ES-I3 (cell line): ENCODE results near the gene PNMA6E.

ENCODE experiments used
- H3K36me3 ChIP-seq: 2 replicates; pipeline ENCODE4 v1.6.1; 2013; ENCODE audit warnings: mild to moderate bottlenecking, low read length, control low read depth, moderate library complexity; ENCODE audit not compliant: insufficient read depth
- H3K4me1 ChIP-seq: 2 replicates; pipeline ENCODE4 v1.6.1; 2013; ENCODE audit warnings: mild to moderate bottlenecking, control low read depth, low read length; ENCODE audit not compliant: insufficient read depth
- H3K9ac ChIP-seq: 2 replicates; pipeline ENCODE4 v1.6.1; 2013; ENCODE audit warnings: low read depth, mild to moderate bottlenecking, low read length, moderate library complexity
- H3K9me3 ChIP-seq: 2 replicates; pipeline ENCODE4 v1.6.1; 2013; ENCODE audit warnings: mild to moderate bottlenecking, low read length, moderate library complexity; ENCODE audit not compliant: control insufficient read depth, insufficient read depth

Gene PNMA6E

DNA sequence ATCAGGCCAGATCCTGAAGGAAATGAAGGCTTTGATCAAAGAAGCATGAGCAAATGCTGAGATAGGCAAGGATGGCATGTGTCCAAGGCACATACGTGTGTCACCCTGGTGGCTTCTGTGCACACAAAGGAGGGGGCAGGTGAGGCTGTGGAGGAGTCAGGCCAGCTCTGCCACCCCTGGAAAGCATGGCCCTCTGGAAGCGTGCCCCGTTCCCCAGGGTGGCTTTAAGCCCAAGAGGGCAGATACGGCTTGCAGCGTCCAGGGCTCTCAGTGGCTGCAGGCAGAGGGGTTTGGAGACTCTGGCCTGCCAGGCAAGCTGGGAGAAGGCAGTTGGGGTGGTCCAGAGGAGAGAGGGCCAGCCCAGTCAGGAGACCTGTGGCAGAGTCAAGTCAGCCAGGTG is 25.6 kb downstream of the PNMA6E start:
- Histone ChIP-seq H3K9me3 (no peaks in the 10 kb centered on the region), H3K36me3 (no peaks in the 10 kb centered on the region), H3K9ac (no peak overlapping the region), H3K4me1 (no peaks in the 10 kb centered on the region)

DNA sequence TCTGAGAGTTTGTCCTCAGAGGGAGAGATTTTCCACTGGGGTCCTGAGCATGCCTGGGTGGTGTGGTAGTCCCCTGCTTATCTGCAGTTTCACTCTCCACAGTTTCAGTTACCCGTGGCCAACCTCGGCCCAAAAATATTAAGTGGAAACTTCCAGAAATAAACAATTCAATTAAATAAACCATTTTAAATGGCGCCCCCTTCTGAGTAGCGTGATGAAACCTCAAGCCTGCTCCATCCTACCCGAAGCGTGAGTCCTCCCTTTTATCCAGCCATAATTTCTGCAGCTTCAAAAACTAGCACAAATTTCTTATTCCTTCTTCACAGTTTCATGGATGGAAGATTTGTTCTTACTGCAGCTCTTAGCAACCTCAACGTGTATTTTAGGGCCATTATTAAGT is 26.7 kb downstream of the PNMA6E start:
- H3K4me1 ChIP-seq: no peaks in the 10 kb centered on the region
- H3K9ac ChIP-seq: no peak overlapping the region
- H3K9me3 ChIP-seq: no peaks in the 10 kb centered on the region; the same call in 1 of the 2 replicates
- no peaks in the 10 kb centered on the region for H3K36me3 ChIP-seq

DNA sequence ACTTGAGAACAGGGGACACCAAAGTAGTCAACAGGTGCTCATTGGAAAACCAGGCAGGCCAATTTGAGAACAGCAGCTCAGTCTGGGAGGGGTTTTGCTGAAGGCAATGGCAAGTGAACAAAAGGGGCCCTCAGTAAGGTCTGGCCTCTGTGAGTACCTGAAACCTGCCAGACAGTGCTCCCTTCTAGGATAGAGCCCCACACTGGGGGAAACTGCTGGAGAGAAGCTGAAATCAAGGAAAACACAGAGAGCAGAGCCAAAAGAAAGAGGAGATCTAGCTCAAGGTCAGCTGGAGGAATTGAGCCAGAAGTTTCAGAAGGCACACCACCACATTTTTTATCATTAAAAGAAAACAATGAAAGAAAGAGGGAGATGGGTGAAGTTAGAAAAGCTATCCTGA is 28.2 kb downstream of the PNMA6E start:
- Histone ChIP-seq H3K9me3 (no peaks in the 10 kb centered on the region; the same call in 1 of the 2 replicates), H3K9ac (no peak overlapping the region), H3K4me1 (no peaks in the 10 kb centered on the region), H3K36me3 (no peaks in the 10 kb centered on the region)

DNA sequence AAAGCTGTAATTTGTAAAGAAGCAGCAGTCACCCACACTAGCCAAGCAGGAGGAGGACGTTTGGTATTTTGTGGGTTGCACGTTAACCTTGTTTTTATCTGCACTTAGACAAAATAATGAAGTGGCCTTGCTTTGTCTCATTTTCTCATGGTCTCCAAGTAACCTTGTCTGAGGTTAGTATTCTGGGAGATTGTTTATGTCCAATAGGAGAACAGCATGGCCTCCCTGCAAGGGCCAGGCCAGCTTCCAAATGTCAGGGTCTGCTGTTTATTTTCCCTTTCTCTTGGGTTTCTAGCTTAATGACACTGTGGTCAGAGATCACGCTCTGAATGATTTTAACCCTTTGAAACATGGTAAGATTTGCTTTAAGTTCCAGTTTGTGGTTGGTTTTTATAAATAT is 29.9 kb downstream of the PNMA6E start:
- Histone ChIP-seq H3K36me3 (no peaks in the 10 kb centered on the region), H3K9me3 (no peaks in the 10 kb centered on the region; the same call in 1 of the 2 replicates), H3K9ac (no peak overlapping the region), H3K4me1 (no peaks in the 10 kb centered on the region)

DNA sequence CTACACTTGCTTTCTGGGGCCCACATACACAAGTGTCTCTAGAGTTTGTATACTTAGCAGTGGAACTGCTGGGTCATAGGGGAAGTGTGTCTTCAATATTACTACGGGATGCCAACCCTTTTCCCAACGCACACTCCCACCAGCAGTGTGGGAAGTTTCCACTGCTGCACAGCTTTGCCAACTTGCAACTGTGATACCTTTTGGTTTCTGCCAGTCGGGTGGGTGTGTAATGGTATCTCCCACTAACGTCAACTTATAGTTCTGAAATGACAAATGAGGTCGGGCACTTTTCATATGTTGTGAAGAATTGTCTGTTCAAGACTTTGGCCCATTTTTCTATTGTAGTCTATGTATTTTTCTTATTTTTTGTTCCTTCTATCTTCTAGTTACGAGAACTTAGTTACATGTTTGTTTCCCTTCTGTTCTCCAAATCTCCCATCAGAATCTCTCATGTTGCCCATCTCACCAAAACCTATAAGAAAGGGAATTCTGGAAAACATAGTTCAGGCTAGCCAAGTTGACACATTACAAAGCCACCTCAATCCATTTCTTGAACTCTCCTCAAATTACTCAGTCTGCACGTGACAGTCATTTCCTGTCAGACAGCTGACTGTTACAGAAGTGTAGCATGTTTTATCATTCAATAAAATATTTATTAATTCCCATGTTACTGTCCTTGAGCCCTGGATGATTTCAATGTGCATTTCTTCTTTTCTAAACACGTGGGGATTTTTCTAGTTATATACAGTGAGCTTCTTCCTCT is 30.7 kb downstream of the PNMA6E start:
- H3K9me3 ChIP-seq: no peaks in the 10 kb centered on the region; the same call in 1 of the 2 replicates
- H3K4me1 ChIP-seq: no peaks in the 10 kb centered on the region
- no peak overlapping the region for H3K9ac ChIP-seq
- H3K36me3 ChIP-seq: no peaks in the 10 kb centered on the region

DNA sequence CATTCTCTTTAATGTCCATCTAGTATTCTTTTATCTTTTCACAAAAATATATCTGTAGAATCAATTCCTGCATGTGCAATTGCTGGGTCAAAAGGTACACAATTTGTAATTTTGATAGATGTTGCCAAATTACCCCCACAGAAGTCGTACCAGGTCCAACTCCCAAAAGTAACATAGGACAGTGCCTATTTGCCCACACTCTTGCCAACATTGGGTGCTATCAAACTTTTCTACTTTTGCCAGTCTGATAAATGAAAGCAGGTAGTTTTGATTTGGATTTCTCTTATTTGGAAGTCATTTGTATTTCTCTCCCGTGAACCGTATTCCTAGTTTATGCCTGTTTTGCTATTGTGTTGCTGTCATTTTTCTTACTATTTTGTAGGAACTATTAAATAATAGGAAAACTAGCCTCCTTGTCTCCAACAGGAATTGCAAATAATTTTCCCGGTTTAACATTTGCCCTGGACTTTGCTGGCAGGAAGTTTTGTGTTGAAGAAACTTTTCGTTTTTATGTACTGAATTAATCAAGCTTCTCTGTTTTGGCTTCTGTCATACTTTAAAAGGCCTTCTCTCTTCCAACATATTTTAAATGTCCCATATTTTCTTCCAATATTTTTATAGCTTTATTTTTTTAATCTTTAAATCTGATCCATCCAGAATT is 34.1 kb downstream of the PNMA6E start:
- H3K9ac ChIP-seq: no peak overlapping the region
- no peaks in the 10 kb centered on the region for H3K36me3 ChIP-seq
- no peaks in the 10 kb centered on the region; the same call in 1 of the 2 replicates for H3K9me3 ChIP-seq
- no peaks in the 10 kb centered on the region for H3K4me1 ChIP-seq

DNA sequence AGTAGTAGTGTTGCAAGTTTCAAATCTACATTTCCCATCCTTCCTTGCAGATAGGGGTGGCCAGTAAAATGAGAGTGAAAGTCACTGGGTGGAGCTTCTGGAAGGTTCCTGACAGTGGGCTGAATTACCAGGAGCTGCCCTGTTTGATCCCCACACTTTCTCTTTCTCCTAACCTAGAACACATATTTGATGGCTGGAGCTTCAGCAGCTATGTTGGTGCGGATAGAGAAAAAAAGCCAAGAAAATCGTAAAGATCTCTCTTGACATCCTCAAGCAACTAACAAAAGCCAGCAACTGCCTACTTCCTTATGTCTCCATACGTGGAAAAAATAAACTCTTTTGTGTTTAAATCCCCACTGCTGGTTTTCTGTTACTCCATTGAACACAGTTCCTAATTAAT is 35.0 kb downstream of the PNMA6E start:
- Histone ChIP-seq H3K9me3 (no peaks in the 10 kb centered on the region; the same call in 1 of the 2 replicates), H3K36me3 (no peaks in the 10 kb centered on the region), H3K9ac (no peak overlapping the region), H3K4me1 (no peaks in the 10 kb centered on the region)

DNA sequence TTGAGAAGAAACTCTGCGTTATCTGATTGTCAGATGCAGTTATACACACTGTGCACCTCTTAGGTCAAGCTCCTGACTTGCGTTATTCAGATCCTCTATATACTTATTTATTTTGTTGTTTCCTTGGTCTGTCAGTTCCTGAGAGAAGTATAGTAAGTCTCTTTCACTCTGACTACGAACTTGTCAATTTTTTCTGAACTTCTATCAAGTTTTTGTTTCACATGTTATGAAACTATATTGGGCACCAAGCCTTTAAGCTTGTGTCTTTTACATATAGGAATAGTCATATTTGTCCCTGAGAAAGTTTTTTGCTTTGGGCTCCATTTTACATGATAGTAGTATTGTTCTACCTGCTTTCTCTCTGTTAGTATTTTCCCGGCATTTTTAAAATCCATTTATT is 35.5 kb downstream of the PNMA6E start:
- Histone ChIP-seq H3K36me3 (no peaks in the 10 kb centered on the region), H3K9me3 (no peaks in the 10 kb centered on the region; the same call in 1 of the 2 replicates), H3K9ac (no peak overlapping the region), H3K4me1 (no peaks in the 10 kb centered on the region)

DNA sequence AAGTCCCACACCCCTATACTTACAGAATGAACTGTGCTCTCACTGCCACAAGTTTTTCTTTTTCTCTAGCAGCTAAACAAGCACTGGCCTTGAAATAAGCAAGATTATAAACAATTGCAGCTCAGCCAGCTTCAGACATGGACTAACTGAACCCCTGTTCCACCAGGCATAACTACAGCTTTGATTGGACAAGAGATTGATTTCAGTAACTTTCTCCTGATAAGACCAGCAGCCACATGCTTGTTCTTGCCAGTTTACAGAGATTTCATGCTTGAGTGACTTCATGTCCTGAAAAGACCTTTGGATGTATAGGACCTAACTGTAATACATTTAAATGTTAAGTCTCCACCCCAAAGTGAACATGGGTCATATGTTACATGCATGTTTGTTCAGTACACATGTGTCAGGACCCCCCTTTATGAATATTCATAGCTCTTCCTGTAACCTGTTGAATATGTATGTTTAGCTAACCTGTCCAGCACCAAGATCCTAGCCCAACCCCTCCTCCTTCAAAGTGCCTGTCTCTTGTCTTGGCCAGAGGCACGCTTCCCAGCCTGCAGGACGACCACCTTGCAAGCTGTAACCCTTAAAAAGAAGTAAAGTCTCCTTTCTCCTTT is 39.3 kb downstream of the PNMA6E start:
- H3K9ac ChIP-seq: no peak overlapping the region
- no peaks in the 10 kb centered on the region for H3K4me1 ChIP-seq
- H3K36me3 ChIP-seq: no peaks in the 10 kb centered on the region
- peaks cover 3% of the 10 kb centered on the region; the same call in 1 of the 2 replicates for H3K9me3 ChIP-seq

DNA sequence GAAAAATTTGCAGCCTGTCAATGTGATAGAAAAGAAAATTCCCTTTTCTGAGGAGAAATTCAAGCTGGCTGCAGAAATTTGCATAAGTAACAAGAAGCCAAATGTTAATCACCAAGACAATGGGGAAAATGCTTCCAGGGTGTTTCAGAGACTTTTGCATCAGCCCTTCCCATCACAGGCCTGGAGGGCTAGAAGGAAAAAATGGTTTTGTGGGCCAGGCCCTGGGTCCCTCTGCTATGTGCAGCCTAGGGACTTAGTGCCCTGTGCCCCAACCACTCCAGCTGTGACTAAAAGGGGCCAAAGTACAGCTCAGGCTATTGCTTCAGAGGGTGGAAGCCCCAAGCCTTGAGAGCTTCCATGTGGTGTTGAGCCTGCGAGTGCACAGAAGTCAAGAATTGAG is 43.3 kb downstream of the PNMA6E start:
- Histone ChIP-seq H3K4me1 (no peaks in the 10 kb centered on the region), H3K9ac (no peak overlapping the region), H3K9me3 (peaks cover 3% of the 10 kb centered on the region; the same call in 1 of the 2 replicates), H3K36me3 (no peaks in the 10 kb centered on the region)

DNA sequence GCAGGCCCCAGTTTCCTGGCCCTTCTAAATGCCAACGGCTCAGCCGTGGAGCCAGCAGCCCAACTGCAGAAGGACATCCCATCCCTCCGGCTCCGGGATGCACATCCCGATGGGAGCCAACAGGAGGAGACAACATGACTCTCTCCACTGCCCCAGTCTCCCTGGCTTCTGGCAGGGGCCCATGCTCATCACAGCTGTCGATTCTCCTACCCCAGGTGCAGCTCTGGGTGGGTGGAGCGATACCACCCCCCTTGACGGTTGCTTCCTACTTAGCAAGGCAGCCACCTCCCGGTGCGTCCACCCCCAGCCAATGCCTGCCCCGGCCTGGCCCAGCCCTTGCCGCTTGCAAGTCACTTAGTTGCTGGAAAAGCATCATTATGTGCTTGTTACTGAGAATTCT is 47.7 kb downstream of the PNMA6E start:
- H3K4me1 ChIP-seq: no peaks in the 10 kb centered on the region
- H3K36me3 ChIP-seq: peaks cover 5% of the 10 kb centered on the region; the same call in 1 of the 2 replicates
- no peak overlapping the region for H3K9ac ChIP-seq
- H3K9me3 ChIP-seq: no peaks in the 10 kb centered on the region

DNA sequence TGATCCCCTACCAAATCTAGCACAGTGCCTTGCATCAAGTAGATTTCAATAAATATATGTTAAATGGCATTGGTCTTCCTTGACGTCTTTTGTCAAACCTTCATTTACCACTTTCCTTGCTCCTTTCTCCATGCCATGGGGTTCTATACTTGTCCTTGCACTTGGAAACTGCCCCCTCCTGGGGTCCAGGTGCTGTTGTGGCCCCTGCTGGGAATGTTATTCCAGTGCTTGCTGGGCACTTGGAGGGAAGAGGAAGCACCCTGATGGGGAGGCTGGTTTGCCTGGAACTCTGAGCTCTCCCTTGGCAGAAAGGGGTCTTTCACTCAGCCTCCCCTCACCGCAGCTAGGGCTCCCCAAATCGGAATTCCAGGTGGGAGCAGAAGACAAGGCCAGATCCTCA is 48.3 kb downstream of the PNMA6E start:
- Histone ChIP-seq H3K9me3 (no peaks in the 10 kb centered on the region), H3K9ac (no peak overlapping the region)

DNA sequence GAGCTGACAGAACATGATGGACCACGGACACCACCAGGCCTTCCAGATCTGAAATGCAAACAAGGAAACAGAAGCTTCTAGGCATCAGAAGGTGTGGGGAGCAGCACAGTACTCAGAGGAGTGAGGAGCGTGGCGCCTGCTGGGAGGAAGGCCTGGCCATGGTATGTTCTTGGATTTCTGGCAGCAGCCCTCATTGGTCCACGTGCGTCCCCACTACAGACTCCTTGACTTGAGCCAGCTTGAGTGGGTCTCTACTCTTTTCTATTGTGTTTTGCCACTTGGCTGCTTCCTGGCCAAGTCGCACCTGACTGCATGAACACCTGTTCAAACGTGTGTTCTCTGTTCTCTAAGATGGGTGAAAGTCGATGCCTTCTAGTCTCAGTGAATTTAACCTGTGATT is 49.2 kb downstream of the PNMA6E start:
- H3K36me3 ChIP-seq: peaks cover 5% of the 10 kb centered on the region
- H3K9ac ChIP-seq: no peak overlapping the region
- H3K4me1 ChIP-seq: no peaks in the 10 kb centered on the region
- no peaks in the 10 kb centered on the region for H3K9me3 ChIP-seq

More for the DNA sequence above, 48.3 kb downstream of the PNMA6E start:
- Histone ChIP-seq H3K4me1 (no peaks in the 10 kb centered on the region), H3K36me3 (peaks cover 5% of the 10 kb centered on the region; the same call in 1 of the 2 replicates)

DNA sequence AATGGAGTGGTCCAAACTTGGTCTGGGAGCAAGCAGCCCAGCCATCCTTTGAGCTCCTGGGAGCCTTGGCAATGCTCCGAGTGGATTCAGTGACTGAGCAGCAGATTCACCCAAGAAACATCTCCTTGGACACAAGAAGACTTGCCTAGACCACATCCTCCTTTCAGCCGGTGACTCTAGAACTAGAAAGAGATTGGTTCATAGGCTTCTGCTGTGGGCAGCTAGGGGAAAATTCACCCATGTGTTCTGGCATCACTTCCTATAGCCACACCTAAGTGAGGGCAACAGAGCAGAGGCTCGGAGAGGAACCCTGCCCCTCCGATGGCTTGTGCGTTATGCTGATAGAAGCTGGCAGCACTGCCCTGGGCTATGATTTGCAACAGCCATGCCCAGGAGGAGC is 51.2 kb downstream of the PNMA6E start:
- Histone ChIP-seq H3K4me1 (no peaks in the 10 kb centered on the region), H3K36me3 (peaks cover 5% of the 10 kb centered on the region), H3K9ac (no peak overlapping the region), H3K9me3 (no peaks in the 10 kb centered on the region)

DNA sequence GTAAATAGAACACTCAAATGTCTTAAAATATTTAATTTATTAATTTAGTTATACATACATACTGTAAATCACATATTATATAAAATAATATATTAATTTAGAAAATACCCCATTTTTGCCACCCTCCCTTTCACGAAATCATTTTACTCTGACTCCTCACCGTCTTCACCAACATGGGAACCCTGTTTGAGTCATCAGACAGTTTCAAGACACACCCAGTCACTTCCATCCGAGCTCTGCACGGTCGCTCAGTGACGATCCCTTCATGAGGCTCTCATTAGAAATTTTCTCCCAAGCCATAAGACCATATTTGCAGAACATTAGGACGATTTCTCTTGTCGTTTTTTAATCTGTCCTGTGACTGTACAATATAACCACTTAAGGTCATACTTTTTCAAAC is 52.7 kb downstream of the PNMA6E start:
- no peak overlapping the region for H3K9ac ChIP-seq
- H3K9me3 ChIP-seq: no peaks in the 10 kb centered on the region
- H3K4me1 ChIP-seq: no peaks in the 10 kb centered on the region
- H3K36me3 ChIP-seq: peaks cover 5% of the 10 kb centered on the region
